ENCODE results near the gene TANK.

DNA sequence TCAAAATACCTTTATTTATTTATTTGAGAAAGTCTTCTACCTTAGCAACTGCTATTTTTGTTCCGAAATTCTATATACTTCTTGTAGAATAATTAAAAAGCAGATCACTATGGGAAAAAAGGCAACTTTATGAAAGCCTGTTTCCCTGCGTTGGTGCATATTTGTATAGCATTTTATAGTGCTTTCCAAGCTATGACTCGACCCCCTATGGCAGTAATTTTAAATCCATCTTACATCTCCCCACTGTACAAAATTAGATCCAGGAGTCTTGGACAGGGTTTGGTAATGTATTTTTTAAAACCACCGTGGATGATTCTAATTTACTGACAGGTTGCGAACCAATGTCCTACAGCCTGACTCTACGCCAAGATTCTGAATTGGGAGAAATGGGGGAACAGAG lies 10.1 kb downstream of the TANK start:
- no peak for TF ChIP-seq CTCF (IDR thresholded peaks at IDR 0.05)
- TF ChIP-seq POLR2A (IDR thresholded peaks at IDR 0.05), result no peak
